Tibial artery (tissue), 4 donors: ENCODE data around the gene KCNK3.

Experiments
- DNase-seq, 2 donors: peaks; one replicate each; pipeline ENCODE4 v3.0.0-alpha.2; 2019
- H3K27ac ChIP-seq, 2 donors: fragments of 200-600 bp; sonication (generic) in 1 of 2; 1 replicate in 1 of 2; 2 replicates in 1 of 2; pipeline ENCODE4 v1.5.1; 2018 to 2019; ENCODE audit warnings: mild to moderate bottlenecking in 1 of 2
- H3K27me3 ChIP-seq, 2 donors: fragments of 200-600 bp; sonication (generic) in 1 of 2; one replicate each; pipeline versions ENCODE4 v1.5.1 to v1.6.0; 2016 to 2019
- H3K36me3 ChIP-seq, 3 donors: fragments of 200-600 bp; sonication (generic) in 2 of 3; one replicate each; pipeline ENCODE4 v1.5.1; 2016 to 2019; ENCODE audit warnings: mild to moderate bottlenecking in 2 of 3
- H3K4me1 ChIP-seq, 4 donors: fragments of 200-600 bp; sonication (generic) in 2 of 4; 1 replicate in 3 of 4; 2 replicates in 1 of 4; pipeline ENCODE4 v1.5.1; 2016 to 2019
- H3K4me3 ChIP-seq, 2 donors: fragments of 200-600 bp; sonication (generic) in 1 of 2; 1 replicate in 1 of 2; 2 replicates in 1 of 2; pipeline ENCODE4 v1.5.1; 2018 to 2019; ENCODE audit warnings: mild to moderate bottlenecking in 2 of 2
- H3K9me3 ChIP-seq, 3 donors: fragments of 200-600 bp; sonication (generic) in 1 of 3; one replicate each; pipeline ENCODE4 v1.5.1; 2016 to 2019
- intact Hi-C: fragments of 100-400 bp; cut with DNase I; formaldehyde crosslinking; loops from one replicate; pipeline ENCODE4 v1.15.0; 2023; ENCODE audit warnings: low total_unique reads
- TF ChIP-seq, protein P1 (sequence below), 2 experiments: fragments of 200-600 bp in 1 of 2; fragments of 450-650 bp in 1 of 2; IDR thresholded peaks; one replicate each; pipeline ENCODE4 v1.5.1; 2017 to 2019; ENCODE audit warnings: antibody characterized with exemption in 2 of 2, mild to moderate bottlenecking in 1 of 2, moderate library complexity in 1 of 2

The KCNK3 gene

DNA sequence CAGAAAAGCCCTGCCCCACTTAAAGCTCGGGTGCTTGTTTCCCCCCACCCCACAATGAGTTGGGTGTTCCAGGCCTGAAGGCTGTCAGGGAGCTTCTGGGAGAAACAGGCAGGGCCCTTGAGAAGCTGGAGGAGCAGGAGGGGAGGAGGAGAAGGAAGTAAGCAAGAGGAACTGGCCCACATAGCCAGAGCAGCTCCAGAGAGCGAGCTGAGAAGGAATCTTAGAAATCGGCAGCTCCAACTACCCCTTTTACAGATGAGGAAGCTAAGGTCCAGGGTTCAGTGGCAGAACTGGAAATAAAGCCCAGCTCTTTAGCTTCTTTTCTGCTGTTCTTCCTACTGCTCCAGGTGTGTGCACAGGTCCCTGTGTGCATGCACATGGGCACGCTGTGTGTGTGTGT is 12.7 kb upstream of the KCNK3 start:
- Histone ChIP-seq H3K4me1 (peaks cover 0 to 19% (median 10%) of the 10 kb centered on the region in 4 donors), H3K36me3 (no peaks in the 10 kb centered on the region), H3K27ac (no peak overlapping the region), H3K27me3 (no peaks in the 10 kb centered on the region), H3K4me3 (no peak overlapping the region), H3K9me3 (no peaks in the 10 kb centered on the region)
- DNase-seq: no peak
- TF ChIP-seq, protein P1, sequence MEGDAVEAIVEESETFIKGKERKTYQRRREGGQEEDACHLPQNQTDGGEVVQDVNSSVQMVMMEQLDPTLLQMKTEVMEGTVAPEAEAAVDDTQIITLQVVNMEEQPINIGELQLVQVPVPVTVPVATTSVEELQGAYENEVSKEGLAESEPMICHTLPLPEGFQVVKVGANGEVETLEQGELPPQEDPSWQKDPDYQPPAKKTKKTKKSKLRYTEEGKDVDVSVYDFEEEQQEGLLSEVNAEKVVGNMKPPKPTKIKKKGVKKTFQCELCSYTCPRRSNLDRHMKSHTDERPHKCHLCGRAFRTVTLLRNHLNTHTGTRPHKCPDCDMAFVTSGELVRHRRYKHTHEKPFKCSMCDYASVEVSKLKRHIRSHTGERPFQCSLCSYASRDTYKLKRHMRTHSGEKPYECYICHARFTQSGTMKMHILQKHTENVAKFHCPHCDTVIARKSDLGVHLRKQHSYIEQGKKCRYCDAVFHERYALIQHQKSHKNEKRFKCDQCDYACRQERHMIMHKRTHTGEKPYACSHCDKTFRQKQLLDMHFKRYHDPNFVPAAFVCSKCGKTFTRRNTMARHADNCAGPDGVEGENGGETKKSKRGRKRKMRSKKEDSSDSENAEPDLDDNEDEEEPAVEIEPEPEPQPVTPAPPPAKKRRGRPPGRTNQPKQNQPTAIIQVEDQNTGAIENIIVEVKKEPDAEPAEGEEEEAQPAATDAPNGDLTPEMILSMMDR (IDR thresholded peaks at IDR 0.05): no peak
- intact Hi-C loops: no loop called here

DNA sequence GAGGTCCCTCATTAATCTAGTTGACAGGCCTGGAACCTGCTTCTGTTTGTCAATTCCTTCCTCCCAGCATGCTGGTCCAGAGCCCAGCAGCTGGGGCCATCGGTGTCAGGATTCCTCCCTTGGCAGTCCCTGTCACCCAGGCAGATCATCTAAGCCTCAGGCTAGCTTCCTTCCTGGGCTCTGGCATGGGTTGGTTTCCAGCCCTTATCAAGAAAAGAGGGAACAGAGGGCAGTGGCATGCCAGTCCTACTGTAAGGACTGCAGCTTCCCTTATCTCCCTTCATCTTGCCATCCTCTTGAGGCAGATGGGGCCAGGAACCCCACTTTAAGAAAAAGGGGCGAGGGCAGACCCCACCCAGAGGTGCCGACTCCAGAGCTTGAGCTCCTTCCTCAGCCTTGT is 10.9 kb upstream of the KCNK3 start:
- intact Hi-C loops: no loop called here
- peak in 1 of 2 donors; percentile 29 for DNase-seq

DNA sequence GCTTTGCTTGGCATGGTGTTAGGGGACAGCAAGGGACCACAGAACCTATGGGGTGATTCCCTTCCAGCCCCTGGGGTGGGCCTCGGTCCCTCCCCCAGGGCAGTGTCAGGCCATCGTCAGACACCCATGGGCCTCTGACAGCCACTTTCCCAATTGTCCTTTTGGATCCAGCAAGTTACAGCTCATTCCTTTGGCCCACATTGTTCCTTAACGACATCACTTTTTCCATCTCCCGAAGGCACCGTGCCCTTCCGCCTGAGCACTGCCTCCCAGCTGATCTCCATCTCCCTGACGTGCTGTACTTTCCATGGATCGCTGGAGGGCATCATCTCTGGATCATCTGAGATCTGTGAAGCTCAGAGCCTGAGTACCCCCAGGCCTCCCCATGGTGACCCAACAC is 10.4 kb upstream of the KCNK3 start:
- Histone ChIP-seq H3K36me3 (no peaks in the 10 kb centered on the region), H3K4me3 (no peak overlapping the region), H3K4me1 (peaks cover 0 to 19% (median 10%) of the 10 kb centered on the region in 4 donors), H3K27me3 (no peaks in the 10 kb centered on the region), H3K27ac (peak overlapping the region; percentile 50 to 73), H3K9me3 (no peaks in the 10 kb centered on the region)
- DNase-seq: peak in 1 of 2 donors; percentile 69
- TF ChIP-seq, protein P1 (IDR thresholded peaks at IDR 0.05): no peak
- intact Hi-C loops: no loop called here

More for the DNA sequence above, 10.9 kb upstream of the KCNK3 start:
- Histone ChIP-seq H3K4me3 (no peak overlapping the region), H3K9me3 (no peaks in the 10 kb centered on the region), H3K4me1 (peaks cover 0 to 19% (median 10%) of the 10 kb centered on the region in 4 donors), H3K27ac (peak overlapping the region; percentile 50 to 73), H3K36me3 (no peaks in the 10 kb centered on the region), H3K27me3 (no peaks in the 10 kb centered on the region)
- TF ChIP-seq, protein P1 (IDR thresholded peaks at IDR 0.05): no peak

DNA sequence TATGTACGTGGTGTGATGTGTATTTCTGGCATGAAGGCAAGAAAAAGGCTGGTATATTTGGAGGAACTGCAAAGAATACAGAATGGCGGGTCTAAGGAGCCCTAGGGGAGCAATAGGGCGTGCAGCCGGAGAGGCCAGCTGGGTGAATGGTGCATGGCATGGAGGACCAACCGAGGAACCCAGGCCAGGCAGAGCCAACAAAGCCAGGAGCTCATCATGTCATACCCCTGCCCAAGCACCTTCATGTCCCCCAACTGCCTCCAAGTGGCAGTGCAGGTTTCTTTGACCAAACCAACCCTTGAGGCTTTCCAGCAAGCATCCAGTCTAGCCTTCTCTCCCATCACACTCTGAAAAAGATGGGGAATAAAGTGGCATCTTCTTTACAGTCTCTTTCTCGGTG is 8.9 kb upstream of the KCNK3 start:
- H3K27ac ChIP-seq: no peak overlapping the region

DNA sequence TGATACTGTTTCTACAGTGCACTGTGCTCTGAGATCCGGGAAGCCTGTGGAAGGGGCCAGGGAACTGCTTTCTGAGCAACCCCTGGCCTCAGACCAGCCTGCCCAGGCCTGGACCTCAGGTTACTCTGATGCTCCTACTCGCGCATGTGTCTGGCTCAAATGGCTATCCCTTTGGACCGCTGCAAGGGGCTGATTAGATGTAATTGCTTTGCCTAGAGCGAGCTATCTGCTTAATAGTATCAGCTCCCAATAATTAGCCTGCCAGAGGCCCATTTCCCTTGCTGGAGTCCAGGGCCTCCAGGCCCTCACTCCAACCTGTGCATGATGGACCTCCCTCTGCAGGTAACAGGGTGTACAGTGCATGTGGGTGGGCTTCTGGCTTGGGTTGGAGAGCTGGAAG is 7.2 kb upstream of the KCNK3 start:
- no peak for DNase-seq
- TF ChIP-seq, protein P1 (IDR thresholded peaks at IDR 0.05): no peak
- Histone ChIP-seq H3K27ac (no peak overlapping the region), H3K9me3 (no peaks in the 10 kb centered on the region), H3K4me1 (peaks cover 0 to 19% (median 10%) of the 10 kb centered on the region in 4 donors), H3K27me3 (no peaks in the 10 kb centered on the region), H3K36me3 (no peaks in the 10 kb centered on the region), H3K4me3 (no peak overlapping the region)
- intact Hi-C loops: loop anchor here (5.0 kb wide), 1 partner anchor 57 kb away; no protein-coding TSS in a partner anchor

More for the DNA sequence above, 8.9 kb upstream of the KCNK3 start:
- Histone ChIP-seq H3K36me3 (no peaks in the 10 kb centered on the region), H3K4me3 (no peak overlapping the region), H3K4me1 (peaks cover 0 to 19% (median 10%) of the 10 kb centered on the region in 4 donors), H3K9me3 (no peaks in the 10 kb centered on the region), H3K27me3 (no peaks in the 10 kb centered on the region)
- TF ChIP-seq, protein P1 (IDR thresholded peaks at IDR 0.05): no peak
- peak in 1 of 2 donors; percentile 49 for DNase-seq
- intact Hi-C loops: no loop called here
